LoVo (cell line): ENCODE results near the gene FAM193A.
"Not testable (repeated sequence)": the region's sequence is repeated elsewhere in the genome, so short reads cannot be mapped to it uniquely, and the experiment has no call there.

Experiments used
- DNase-seq: peaks from one replicate; pipeline ENCODE4 v3.0.0-alpha.2; 2016; ENCODE audit warnings: low spot score

The FAM193A gene

GRCh38 chr4:2651546-2651945 is 115.1 kb downstream of the FAM193A start:
- DNase-seq: no peak

GRCh38 chr4:2651998-2652397 is 115.6 kb downstream of the FAM193A start:
- no peak for DNase-seq

- no peak for DNase-seq
These were observed 116.1 kb downstream of the FAM193A start for GRCh38 chr4:2652415-2653160.

GRCh38 chr4:2660596-2661211 is 124.3 kb downstream of the FAM193A start:
- DNase-seq: no peak

GRCh38 chr4:2662598-2662997 is 126.2 kb downstream of the FAM193A start:
- no peak for DNase-seq

- no peak for DNase-seq
These were observed 126.8 kb downstream of the FAM193A start for GRCh38 chr4:2663275-2663674.

GRCh38 chr4:2666722-2667247 is 130.3 kb downstream of the FAM193A start:
- DNase-seq: no peak

GRCh38 chr4:2667428-2667827 is 131.0 kb downstream of the FAM193A start:
- DNase-seq: no peak

- DNase-seq: no peak
These were observed 134.9 kb downstream of the FAM193A start for GRCh38 chr4:2671267-2671895.

- DNase-seq: no peak
These were observed 135.6 kb downstream of the FAM193A start for GRCh38 chr4:2672082-2672481.

- DNase-seq: no peak
These were observed 136.3 kb downstream of the FAM193A start for GRCh38 chr4:2672700-2673099.

GRCh38 chr4:2673157-2673556 is 136.7 kb downstream of the FAM193A start:
- DNase-seq: no peak

- DNase-seq: not testable (repeated sequence)
These were observed 143.3 kb downstream of the FAM193A start for GRCh38 chr4:2679762-2680161.

GRCh38 chr4:2684486-2684885 is 148.0 kb downstream of the FAM193A start:
- no peak for DNase-seq

- DNase-seq: no peak
These were observed 149.1 kb downstream of the FAM193A start for GRCh38 chr4:2685541-2685940.

- DNase-seq: no peak
These were observed 150.2 kb downstream of the FAM193A start for GRCh38 chr4:2686379-2687265.

- DNase-seq: no peak
These were observed 151.8 kb downstream of the FAM193A start for GRCh38 chr4:2688281-2688680.

- DNase-seq: no peak
These were observed 152.2 kb downstream of the FAM193A start for GRCh38 chr4:2688697-2689096.

- no peak for DNase-seq
These were observed 152.7 kb downstream of the FAM193A start for GRCh38 chr4:2689114-2689513.

- no peak for DNase-seq
These were observed 153.6 kb downstream of the FAM193A start for GRCh38 chr4:2689825-2690700.

GRCh38 chr4:2691313-2691712 is 154.9 kb downstream of the FAM193A start:
- DNase-seq: no peak
